ENCODE measurements around the gene SRR.
"Not testable (repeated sequence)": the region's sequence is repeated elsewhere in the genome, so short reads cannot be mapped to it uniquely, and the experiment has no call there.

SRR gene

DNA sequence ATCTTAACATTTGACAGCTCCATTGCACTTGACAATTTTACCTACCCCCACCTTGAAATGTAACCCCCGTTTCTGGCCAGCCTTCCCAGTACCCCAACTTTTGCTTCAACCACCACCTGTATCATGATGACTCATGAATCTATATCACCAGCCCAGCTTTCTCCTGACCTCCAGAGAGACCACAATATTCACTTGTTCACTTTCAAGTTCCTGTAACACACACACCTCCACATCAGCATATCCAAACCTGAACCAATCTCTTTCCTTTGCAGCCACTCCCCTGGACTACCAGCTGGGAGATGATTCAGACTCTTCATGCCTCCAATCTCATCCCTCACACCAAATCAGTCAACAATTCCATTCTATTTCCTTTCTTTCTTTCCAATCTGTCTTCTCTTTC is 8.2 kb upstream of the SRR start:
- no peak for FAIRE-seq

DNA sequence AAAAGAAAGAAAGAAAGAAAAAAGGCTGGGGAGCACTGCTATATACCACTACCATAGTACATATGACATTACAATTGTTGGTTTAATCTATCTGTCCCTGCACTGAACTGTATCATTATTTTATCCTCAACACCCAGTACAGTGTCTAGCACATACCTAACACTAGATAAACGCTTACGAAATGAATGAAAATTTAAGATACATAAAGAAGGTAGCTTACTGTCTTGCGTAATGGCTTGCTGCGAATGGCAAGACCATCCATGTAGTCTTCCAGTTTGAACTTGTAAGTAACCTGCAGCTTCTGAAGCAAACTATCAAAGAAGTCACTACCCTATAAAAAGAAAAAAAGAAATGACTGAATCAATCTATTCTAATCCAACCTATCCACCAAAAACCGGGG is 6.7 kb upstream of the SRR start:
- no peak for FAIRE-seq

DNA sequence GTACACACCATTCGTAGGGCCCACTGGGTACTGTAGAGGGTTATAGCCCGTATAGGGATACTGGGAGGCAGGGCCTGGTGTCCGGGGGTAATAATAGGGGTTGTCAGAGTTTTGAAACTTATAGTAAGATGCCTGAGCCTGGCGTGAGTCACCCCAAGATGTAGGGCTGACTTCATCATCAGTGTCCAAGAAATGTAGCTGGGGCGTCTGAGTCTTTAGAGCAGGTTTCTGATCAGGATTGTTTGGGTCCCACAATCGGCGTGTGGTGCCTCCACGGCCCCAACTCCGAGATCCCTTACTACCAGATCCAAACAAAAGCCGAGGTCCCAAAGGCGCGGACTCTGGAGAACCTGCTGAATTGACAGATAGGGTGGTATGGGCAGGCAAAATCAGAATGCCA is 4.6 kb upstream of the SRR start:
- FAIRE-seq: no peak

DNA sequence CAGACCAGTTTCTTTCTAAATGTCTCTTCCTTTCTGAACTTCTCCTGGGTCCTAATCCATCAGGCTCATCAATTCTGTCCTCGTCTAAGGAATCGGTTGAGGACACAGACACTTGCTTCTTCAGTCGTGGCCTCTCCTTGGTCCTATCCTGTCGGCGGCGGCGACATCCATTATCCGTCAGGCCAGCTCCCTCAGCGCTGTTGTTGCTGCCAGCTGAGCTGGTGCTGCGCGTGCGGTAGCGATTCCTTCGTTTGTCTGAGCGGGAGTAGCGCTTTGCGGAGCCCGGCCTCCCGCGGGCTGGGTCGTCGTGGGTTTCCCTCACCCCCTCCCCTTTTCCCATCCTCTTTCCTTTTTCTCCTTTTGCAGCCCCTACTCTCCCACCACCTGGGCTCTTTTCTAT is 4.0 kb upstream of the SRR start:
- FAIRE-seq: no peak

DNA sequence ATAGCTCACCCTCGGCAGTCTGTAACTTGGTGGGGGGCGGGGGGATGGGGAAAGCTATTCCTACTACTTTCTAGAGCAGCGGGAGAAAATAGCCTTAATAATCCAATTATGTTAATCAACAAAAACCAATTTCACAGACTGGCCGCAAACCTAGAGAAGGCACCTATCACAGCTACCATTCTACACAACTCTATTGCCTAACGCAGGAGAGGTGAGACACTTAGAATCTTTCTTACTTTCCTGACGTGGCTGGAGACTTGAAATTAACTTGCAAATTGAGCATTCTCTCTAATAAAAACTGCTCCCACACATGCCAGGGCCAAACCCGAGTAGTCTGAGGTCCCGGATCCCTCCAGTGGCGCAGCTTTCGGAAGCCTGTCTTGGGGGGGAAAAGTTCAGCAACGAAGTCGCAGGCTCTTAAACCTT is 959 bp upstream of the SRR start:
- FAIRE-seq: no peak

DNA sequence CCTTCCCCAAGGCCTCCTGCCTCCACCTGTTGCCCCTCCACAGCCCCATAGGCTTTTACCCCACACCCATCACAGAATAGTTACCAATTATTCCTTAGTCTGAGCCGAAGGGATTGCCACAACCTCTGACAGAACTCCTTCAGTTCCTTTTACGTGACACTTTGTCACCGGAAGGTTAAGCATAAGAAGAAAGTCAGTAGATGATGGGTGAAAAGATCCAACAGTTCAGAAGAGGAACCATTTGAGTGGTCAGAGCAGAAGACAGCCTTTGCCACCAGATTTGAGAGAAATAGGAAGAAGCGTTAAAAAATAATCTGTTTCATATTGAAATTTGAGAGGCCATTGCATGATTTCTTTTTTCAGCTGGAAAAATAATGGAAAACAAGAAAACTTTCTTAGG is 1.2 kb downstream of the SRR start:
- FAIRE-seq: no peak

DNA sequence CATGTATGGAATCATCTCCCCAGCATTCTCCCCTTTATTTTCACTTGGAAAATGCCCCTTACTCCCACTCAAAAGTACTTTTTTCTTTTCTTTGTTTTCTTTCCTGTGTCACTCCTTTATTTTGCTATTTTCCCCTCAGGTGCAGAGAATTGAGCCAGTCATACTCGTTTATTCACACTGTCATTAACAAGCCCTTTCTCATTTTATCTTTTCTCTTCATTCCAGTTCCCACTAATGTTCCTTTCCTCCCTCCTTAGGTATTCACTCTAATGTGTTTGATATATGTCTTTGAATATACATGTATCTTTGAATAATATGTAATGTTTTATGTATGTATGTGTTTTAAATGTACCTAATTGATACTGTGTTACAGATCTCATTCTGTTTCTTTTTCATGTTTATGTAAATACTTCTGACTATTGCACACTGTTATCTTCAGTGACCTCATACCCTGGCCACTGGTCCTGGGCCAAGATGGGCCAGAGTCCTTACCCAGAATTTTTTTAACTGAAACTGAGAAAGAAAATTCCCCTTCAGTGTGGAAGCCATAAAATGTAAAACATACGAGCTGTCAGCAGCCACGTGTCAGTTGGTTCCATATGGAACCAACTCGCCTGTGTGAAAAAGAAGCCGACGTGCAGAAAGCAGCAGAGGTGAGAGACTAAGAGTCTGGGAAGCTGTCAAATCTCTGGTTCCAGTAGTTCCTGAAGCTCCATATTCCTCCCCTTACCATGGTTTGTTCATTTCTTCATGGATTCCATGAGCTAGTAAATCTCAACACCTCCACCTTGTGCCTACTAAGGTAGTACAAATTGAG is 5.8 kb downstream of the SRR start:
- no peak for FAIRE-seq

DNA sequence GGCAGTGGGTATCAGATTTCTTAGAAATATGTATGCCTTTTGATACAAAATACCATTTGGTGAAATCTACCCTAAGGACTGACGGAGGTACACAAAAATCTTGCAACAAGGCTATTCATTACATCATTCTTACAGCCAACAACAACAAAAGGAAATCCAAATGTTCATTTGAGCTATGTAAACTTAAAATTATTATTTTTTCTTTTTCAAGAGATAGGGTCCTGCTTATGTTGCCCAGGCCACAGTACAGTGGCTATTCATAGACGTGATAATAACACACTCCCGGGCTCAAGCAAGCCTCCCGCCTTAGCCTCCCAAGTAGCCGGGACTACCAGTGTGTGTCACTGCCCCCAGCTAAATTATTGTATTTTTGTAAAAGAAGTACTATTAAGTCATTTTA is 9.0 kb downstream of the SRR start:
- FAIRE-seq: no peak

DNA sequence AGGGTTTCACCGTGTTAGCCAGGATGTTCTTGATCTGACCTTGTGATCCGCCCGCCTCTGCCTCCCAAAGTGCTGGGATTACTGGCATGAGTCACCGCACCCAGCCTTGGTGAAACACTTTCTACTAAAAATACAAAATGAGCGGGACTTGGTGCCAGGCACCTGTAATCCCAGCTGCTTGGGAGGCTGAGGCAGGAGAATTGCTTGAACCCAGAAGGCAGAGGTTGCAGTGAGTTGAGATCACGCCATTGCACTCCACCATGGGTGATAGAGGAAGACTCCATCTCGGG is 13.1 kb downstream of the SRR start:
- FAIRE-seq: not testable (repeated sequence)

DNA sequence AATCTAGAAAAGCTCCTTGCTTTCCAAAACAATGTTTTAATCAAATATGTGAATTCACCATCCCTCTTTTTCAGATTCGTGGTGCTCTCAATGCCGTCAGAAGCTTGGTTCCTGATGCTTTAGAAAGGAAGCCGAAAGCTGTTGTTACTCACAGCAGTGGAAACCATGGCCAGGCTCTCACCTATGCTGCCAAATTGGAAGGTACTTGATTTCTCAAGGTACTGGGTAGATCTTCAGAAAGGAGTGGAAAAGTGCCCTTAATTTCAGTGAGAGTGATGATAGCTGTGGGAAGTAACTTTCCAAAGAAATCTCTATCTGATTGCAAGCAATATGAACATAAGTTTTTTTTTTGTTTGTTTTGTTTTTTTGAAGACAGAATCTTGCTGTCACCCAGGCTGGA is 14.0 kb downstream of the SRR start:
- no peak for FAIRE-seq

DNA sequence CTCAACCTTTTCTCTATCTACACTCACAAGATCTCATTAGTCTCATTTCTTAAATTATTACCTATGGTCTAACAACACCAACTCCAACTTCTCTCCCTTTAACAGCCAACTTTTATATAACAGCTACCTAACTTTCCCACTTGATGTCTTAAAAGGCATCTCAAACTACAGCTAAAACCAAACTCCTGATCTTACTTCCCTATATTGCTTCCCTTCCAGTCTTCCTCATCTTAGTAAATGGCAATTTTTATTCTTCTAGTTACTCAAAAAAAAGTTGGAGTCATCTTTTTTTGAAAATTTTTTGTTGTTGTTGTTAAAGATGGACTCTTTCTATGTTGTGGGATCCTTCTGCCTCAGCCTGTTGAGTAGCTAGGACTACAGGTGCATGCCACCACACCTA is 15.3 kb downstream of the SRR start:
- no peak for FAIRE-seq

DNA sequence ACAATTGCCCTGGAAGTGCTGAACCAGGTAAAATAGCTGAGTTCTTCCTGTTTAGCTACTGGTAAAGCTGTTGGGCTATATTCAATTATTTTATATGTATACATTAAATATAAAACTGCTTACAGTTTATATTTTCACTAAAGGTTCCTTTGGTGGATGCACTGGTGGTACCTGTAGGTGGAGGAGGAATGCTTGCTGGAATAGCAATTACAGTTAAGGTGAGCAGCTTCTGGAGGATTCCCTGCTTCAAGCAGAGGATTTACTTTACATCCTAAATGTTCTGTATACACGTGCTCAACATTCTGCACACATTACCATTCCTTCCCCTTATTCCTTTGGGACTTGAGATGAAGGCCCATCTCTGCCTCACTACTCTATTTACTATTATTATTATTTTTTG is 17.6 kb downstream of the SRR start:
- no peak for FAIRE-seq

DNA sequence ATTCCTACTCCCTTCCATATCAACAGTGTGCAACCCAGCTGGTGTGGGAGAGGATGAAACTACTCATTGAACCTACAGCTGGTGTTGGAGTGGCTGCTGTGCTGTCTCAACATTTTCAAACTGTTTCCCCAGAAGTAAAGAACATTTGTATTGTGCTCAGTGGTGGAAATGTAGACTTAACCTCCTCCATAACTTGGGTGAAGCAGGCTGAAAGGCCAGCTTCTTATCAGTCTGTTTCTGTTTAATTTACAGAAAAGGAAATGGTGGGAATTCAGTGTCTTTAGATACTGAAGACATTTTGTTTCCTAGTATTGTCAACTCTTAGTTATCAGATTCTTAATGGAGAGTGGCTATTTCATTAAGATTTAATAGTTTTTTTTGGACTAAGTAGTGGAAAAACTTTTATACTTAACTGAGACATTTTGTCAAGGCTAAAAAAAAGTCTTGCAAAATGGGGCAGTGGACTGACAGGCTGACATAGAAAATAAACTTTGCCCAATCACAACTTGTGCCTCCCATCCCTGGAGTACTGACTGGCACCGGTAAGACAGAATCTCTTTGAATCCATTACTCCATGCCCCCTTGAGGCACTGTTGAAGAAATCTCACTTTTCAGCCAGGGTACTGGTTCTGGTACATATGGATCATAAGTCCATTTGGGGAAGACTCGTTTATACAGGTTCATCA is 20.0 kb downstream of the SRR start:
- FAIRE-seq: no peak

DNA sequence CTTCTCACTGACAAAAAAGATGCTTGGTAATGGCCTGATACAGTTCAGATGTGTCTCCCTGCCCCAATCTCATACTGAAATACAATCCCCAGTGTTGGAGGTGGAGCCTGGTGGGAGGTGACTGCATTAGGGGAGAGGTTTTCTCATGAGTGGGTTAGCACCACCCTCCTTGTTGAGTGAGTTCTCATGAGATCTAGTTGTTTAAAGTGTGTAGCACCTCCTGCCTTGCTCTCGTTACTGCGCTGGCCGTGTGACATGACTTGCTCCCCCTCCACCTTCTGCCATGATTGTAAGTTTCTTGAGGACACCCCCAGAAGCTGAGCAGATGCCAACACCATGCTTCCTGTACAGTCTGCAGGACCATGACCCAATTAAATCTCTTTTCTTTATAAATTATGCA is 27.6 kb downstream of the SRR start:
- no peak for FAIRE-seq

DNA sequence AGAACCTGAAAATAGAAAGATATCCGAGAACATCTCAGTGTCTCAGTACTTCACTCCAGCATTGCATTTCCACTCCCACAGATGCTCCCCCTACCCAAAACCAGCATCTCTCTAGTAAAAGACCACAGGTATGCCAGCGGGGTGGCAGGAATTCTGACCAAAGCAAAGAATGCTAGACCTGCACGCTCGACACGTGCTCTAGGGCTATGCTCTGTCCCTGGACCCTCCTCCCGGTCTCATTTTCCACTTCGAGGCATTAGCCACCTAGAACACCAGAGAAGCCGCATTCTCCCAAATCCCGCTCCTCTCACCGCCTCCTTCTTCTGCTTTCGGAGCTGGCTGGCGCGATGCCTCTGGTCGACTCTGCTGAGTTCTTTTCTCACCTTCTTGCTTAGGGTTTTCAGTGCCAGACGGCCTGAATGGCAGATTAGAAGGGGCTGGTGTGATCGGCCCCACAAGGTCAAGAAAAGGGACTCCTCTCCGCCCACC is 32.0 kb downstream of the SRR start:
- no peak for FAIRE-seq

DNA sequence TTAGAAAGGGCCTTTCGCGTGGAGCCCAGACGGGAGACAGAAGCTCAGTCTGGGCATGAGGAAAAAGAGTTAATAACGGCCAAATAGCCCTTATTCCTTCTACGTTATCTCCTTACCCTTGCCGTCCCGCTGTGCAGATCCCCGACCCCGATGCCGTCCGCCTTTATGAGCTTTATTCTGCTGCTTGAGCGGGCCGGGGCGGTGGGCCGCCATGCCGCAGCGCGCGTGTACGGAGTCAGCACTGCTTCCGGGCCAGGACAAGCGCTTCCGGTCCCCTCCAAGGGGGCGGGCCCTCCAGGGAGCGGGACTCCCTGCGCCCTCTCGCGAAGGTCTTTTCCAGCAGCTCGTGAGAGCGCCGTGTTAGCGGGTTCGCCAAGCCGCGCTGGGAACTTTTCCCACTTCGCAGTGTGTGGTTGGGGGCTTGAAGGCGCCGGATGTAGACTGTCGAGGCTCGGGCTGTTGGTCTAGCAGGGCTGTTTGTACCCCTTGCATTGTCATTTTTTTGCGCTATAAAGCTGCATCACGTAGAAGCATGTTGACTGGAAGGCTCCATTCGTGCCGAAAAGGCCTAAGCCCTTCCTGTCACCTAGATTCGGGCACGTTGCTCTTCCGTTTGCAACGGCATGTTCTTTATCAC is 32.6 kb downstream of the SRR start, which contains the start of gene TSR1:
Gene TSR1 (minus strand): TSS at position 243 of the 637 bp plus-strand sequence. CDS start 30 bp downstream, at position 213.
- FAIRE-seq: no peak

DNA sequence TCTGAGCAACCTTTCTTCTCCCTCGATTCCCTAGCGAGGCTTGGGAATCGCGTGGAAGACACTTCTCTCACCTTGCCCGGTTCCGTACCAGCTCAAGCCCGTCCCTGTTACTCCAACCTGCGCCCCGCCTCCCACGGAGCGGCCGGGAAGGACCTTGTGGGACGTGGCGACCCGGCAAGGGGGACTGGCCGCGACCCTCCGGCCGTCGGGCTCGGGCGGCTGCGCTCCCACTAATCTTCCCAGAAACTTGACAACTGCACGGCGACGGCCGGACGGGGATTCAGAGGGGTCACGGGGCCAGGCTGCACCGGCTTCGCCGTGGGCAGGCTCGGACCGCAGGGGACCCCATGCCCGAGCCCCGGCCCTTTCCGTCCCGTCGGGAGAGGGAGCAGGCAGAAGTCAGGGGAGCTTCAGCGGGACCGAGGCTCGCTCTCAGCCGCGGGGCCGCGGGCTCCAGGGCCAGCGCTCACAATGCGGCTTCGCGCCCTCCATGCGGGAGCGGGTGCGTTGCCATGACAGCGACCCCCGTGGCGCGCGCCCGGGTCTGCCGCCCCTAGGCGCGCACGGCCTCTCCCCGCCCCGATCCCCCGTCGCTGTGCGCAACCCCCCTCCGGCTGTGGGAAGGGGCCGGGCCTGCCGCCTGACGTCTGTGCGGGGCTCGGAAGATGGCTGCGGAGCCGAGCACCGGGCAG is 33.2 kb downstream of the SRR start, which contains the start of gene SGSM2:
Gene SGSM2 (plus strand): TSS at position 650 of the 692 bp plus-strand sequence. CDS start 188 bp downstream, outside the sequence.
- no peak for FAIRE-seq

DNA sequence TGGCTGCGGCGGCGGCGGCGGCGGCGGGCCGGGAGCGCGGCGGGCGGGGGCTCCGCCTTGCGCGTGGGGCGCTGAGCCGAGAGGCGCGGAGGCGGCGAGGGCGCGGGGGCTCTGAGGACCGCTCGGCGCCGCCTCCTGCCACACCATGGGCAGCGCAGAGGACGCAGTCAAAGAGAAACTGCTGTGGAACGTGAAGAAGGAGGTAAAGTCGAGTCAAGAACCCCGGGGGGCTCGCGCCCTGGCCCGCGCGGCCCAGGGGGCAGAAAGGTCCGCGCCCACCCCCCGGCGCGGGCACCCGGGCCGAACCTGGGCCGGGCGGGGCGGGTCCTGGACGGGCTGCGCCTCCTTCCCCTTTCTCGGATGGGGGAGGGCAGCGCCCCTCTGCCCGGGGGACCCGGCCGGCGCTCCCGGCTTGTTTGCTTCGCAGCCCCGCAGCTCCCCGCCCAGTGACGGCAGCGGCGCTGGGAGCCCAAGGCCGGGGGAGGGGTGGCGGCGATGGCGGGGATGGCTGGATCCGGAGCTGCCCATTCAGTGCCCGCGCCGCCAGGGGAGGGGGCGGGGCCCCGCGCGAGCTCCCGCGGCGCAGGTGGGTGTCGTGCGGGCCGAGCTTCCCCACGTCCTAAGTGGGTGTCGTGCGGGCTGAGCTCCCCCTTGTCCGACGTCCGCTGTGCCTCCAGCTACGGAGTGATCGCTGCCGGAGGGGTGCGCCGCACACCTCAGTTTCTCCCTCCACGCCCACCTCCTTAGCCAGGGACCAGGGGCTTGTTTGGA is 34.0 kb downstream of the SRR start:
- no peak for FAIRE-seq

DNA sequence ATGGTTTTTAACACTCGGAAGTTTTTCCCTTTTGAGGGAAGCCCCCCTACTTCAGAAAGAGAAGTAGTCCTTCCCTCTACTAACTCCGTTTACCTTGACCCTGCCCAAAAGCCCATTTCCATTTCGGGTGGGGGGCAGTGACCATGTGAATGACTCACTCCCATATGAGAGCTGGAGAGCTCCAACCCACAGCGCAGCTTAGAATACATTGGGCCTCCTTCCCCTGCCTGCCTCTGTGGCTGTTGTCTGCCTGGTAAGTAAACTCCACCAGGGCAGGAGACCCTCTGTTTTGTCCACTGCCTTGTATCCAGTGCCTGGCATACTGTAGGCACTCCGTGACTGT is 34.5 kb downstream of the SRR start:
- FAIRE-seq: no peak

DNA sequence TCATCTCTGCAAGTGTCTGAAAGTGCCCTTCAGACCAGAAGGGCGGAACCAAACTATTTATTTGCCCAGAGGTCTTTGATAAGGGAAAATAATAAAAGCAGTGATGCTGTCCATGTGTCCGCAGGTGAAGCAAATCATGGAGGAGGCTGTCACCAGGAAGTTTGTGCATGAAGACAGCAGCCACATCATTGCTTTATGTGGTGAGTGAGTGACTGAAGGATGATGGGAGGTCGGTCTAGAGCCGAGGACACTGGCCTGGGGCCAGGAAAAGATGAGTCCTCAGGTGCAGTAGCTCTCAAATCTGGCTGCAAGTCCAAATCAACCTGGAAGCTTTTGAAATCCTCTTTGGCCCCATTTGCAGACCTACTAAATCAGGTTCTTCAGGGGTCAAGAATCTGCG is 39.7 kb downstream of the SRR start:
- no peak for FAIRE-seq

DNA sequence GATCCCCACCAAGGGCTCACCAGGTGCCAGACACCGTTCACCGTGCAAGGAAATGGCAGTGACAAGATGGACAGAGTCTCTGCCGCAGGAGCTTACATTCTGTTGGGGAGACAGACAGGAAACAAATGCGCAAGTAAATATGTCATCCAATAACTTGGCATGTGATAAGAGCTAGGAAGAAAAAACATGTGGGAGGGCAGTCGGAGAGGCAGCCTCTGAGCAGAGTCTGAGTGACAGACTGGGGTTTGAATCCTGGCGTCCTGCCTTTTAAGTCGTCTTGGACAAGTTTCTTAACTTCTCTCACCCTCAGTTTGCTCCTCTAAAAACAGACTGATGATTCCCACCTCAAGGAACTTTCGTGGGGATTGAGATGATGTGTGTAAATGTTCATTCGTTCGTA is 40.8 kb downstream of the SRR start:
- FAIRE-seq: no peak

DNA sequence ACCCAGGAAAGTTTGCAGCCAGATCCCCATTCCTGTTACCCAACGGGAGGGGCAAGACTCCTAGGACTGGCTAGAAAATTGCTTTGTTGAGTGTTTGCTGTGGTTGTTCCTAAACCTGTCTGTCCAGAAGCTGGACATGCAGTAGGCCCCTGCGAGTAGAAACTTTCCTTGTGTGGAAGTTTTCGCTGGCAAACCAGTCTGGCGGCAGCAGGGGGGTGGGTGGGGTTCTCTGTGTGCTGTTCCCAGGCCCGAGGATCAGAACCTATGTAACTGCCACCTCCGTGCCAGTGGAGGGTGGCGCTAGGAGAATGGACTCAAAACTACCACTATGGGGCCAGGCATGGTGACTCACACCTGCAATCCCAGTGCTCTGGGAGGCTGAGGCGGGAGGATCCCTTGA is 42.7 kb downstream of the SRR start:
- no peak for FAIRE-seq
